GM12878 (cell line): Measurements from ENCODE around the gene GMDS. TPM values are rescaled to one million over a fixed set of nuclear protein-coding genes. Genes with fewer than 3 reads are reported as not detected.

Source experiments
- ATAC-seq: fragments of 200-7000 bp; cut with Tn5 transposase; 3 replicates; pipeline ENCODE4 v1.9.1; 2020; ENCODE audit warnings: mild to moderate bottlenecking, moderate library complexity
- BruUV-seq: library from RNA; stranded (reverse); fragments of 400-500 nt; replicated peaks from 2 replicates; lab custom pipeline; 2021; lab: Mats Ljungman, UMichigan
- CTCF ChIA-PET: fragments of 300-600 bp; sonication (Branson Sonifier 250); formaldehyde crosslinking; extraction: SDS; loops from one replicate; lab custom pipeline; 2021; ENCODE audit warnings: inconsistent platforms; lab: Yijun Ruan, JAX
- POLR2A ChIA-PET: fragments of 350-600 bp; formaldehyde crosslinking; extraction: SDS; loops from one replicate; lab custom pipeline; 2021; ENCODE audit warnings: inconsistent platforms; lab: Charles Lee
- RAD21 ChIA-PET: fragments of 300-600 bp; sonication (Branson Sonifier 250); formaldehyde crosslinking; loops from one replicate; lab custom pipeline; 2023; ENCODE audit warnings: antibody characterized with exemption; ENCODE audit not compliant: unreplicated experiment; lab: Charles Lee
- SMC1A ChIA-PET: fragments of 300-600 bp; sonication (Branson Sonifier 250); formaldehyde crosslinking; loops from one replicate; lab custom pipeline; 2023; ENCODE audit not compliant: unreplicated experiment, uncharacterized antibody; lab: Charles Lee
- DNase-seq: peaks from one replicate; pipeline ENCODE4 v3.0.0-alpha.2; 2011; ENCODE audit warnings: low read depth, low spot score
- FAIRE-seq: peaks from 3 replicates; lab custom pipeline; 2011; peaks lifted over from hg19 to GRCh38; lab: Jason Lieb, UNC
- H2AFZ ChIP-seq: 2 replicates; pipeline ENCODE4 v1.6.0; 2011; ENCODE audit warnings: low read depth, low read length, control low read depth; ENCODE audit not compliant: control insufficient read depth
- H3K27ac ChIP-seq: 2 replicates; pipeline ENCODE4 v1.5.1; 2011; ENCODE audit warnings: control low read depth; ENCODE audit not compliant: control insufficient read depth, insufficient read depth
- H3K27me3 ChIP-seq, 2 experiments: replicated peaks in 1 of 2; 2 replicates each; pipeline versions ENCODE4 v1.6.0 to v1.6.1; 2011; ENCODE audit warnings: low read length in 1 of 2; ENCODE audit not compliant: control insufficient read depth in 2 of 2, insufficient read depth in 2 of 2
- H3K36me3 ChIP-seq, 2 experiments: 2 replicates each; pipeline ENCODE4 v1.5.1; 2011; ENCODE audit warnings: low read length in 1 of 2; ENCODE audit not compliant: control insufficient read depth in 2 of 2, insufficient read depth in 2 of 2
- H3K4me1 ChIP-seq: 2 replicates; pipeline ENCODE4 v1.6.1; 2011; ENCODE audit warnings: mild to moderate bottlenecking, low read length, moderate library complexity, mixed read lengths; ENCODE audit not compliant: control insufficient read depth, insufficient read depth
- H3K4me2 ChIP-seq: 2 replicates; pipeline ENCODE4 v1.6.0; 2011; ENCODE audit warnings: control low read depth; ENCODE audit not compliant: control insufficient read depth, insufficient read depth
- H3K4me3 ChIP-seq: fragments of 200-600 bp; sonication (generic); 2 replicates; pipeline ENCODE4 v1.5.1; 2016
- H3K79me2 ChIP-seq: 2 replicates; pipeline ENCODE4 v1.6.0; 2011; ENCODE audit warnings: low read length; ENCODE audit not compliant: control insufficient read depth, insufficient read depth
- H3K9ac ChIP-seq: 2 replicates; pipeline ENCODE4 v1.8.0; 2011; ENCODE audit warnings: low read length, control low read depth, mixed read lengths; ENCODE audit not compliant: control insufficient read depth, insufficient read depth
- H3K9me3 ChIP-seq: replicated peaks from 3 replicates; pipeline ENCODE4 v1.5.1; 2011; ENCODE audit warnings: mild to moderate bottlenecking, low read length; ENCODE audit not compliant: control insufficient read depth, insufficient read depth
- H4K20me1 ChIP-seq: 2 replicates; pipeline ENCODE4 v1.6.0; 2011; ENCODE audit not compliant: control insufficient read depth, insufficient read depth
- CHD4 ChIP-seq: fragments of 200-600 bp; sonication (generic); IDR thresholded peaks from 2 replicates; pipeline ENCODE4 v1.6.1; 2016; ENCODE audit warnings: mild to moderate bottlenecking
- CREB1 ChIP-seq: IDR thresholded peaks from 2 replicates; pipeline ENCODE4 v1.6.1; 2012; ENCODE audit warnings: low read depth, mild to moderate bottlenecking, inconsistent platforms
- E4F1 ChIP-seq: fragments of 450-650 bp; IDR thresholded peaks from 2 replicates; pipeline ENCODE4 v1.6.1; 2018; ENCODE audit warnings: borderline replicate concordance, mild to moderate bottlenecking; ENCODE audit not compliant: partially characterized antibody
- KAT2A ChIP-seq: conservative IDR thresholded peaks from 2 replicates; pipeline ENCODE4 v1.6.1; 2011; ENCODE audit warnings: low read depth, low read length; ENCODE audit not compliant: control insufficient read depth
- WGBS: methylation state at CpG from one replicate; pipeline ENCODE4 v1.1.6; 2016; ENCODE audit warnings: low lambda C conversion rate; ENCODE audit not compliant: insufficient replicate concordance, insufficient coverage; ENCODE audit errors: missing lambda C conversion rate; 5-methylcytosine and 5-hydroxymethylcytosine counted together
- in situ Hi-C: fragments of 300-500 bp; cut with MboI; formaldehyde crosslinking; loops from 9 replicates; pipeline ENCODE4 v1.14.3; 2018; ENCODE audit warnings: mixed read lengths
- intact Hi-C: fragments of 100-400 bp; cut with micrococcal nuclease; formaldehyde crosslinking; loops from one replicate; pipeline ENCODE4 v1.14.2; 2022; ENCODE audit not compliant: unreplicated experiment
- polyA plus RNA-seq, 11 experiments: library from polyadenylated mRNA; depleted of rRNA in 4 of 11; unstranded in 6 of 11; stranded (reverse) in 5 of 11; fragments of >200 nt; fragmentation: Nextera tagmentation in 4 of 11; fragmentation: Illumina TruSeq in 1 of 11; extraction: Ambion mirVana in 4 of 11; extraction: Trizol in 1 of 11; gene quantifications; 1 replicate in 1 of 11; 2 replicates in 10 of 11; pipeline versions ENCODE4 v1.2.1 to v1.2.3, GENCODE V29; 2011 to 2016; ENCODE audit warnings: inconsistent platforms in 2 of 11, missing spikeins in 2 of 11, low read depth in 1 of 11
- total RNA-seq, 4 experiments: library from RNA; depleted of rRNA in 3 of 4; stranded (reverse); fragments of >200 nt in 3 of 4; fragmentation: Illumina TruSeq in 1 of 4; extraction: Trizol in 1 of 4; gene quantifications; 2 replicates each; pipeline versions ENCODE4 v1.2.1 to v1.2.3, GENCODE V29; 2013 to 2021

Gene GMDS
- total and polyA plus RNA-seq, 10 of the 15 experiments (the other 5 are each of a cell fraction or from before 2014, with no cell fraction given): 0.61 to 53.8 (median 29.3) TPM

GRCh38 chr6:1806935-1807334 lies 438.5 kb downstream of the GMDS start:
- BruUV-seq: no TSS peak
- POLR2A ChIA-PET: no interaction called here

More at GRCh38 chr6:1806935-1807334, 438.5 kb downstream of the GMDS start:
- ATAC-seq (no peak), DNase-seq (no peak), FAIRE-seq (no peak)
- in situ Hi-C loops (no loop called here), intact Hi-C loops (no loop called here)
- ChIA-PET SMC1A (no interaction called here), CTCF (no interaction called here), RAD21 (no interaction called here)
- no peaks in the 10 kb centered on the region for H3K4me1 ChIP-seq
- no peak overlapping the region for H2AFZ ChIP-seq
- no peaks in the 10 kb centered on the region for H3K79me2 ChIP-seq
- 84% methylated on average over 6 of the region's 6 CpGs for WGBS
- no peak overlapping the region for H3K27ac ChIP-seq
- H4K20me1 ChIP-seq: no peaks in the 10 kb centered on the region
- H3K4me2 ChIP-seq: no peak overlapping the region
- no peak overlapping the region for H3K9ac ChIP-seq
- no peak for TF ChIP-seq CREB1
- no peak for TF ChIP-seq E4F1
- no peak for TF ChIP-seq KAT2A
- TF ChIP-seq CHD4: no peak
- no peaks in the 10 kb centered on the region for H3K36me3 ChIP-seq
- H3K27me3 ChIP-seq: no peaks in the 10 kb centered on the region
- no peak overlapping the region for H3K4me3 ChIP-seq
- H3K9me3 ChIP-seq: no peaks in the 10 kb centered on the region
